Sigmoid colon (tissue), 4 donors: ENCODE results near the gene HDAC4.
A peak's percentile ranks its signal among the peaks of the same experiment; 100 is the strongest.

Experiments used
- CTCF ChIP-seq, 4 experiments: fragments of 450-650 bp in 3 of 4; fragments of 200-600 bp in 1 of 4; IDR thresholded peaks; one replicate each; pipeline ENCODE4 v1.5.1; 2016 to 2019; ENCODE audit warnings: antibody characterized with exemption in 4 of 4, mild to moderate bottlenecking in 3 of 4, moderate library complexity in 2 of 4
- POLR2A ChIP-seq, 2 donors: fragments of 450-650 bp; IDR thresholded peaks; one replicate each; pipeline ENCODE4 v1.6.1; 2016; ENCODE audit warnings: antibody characterized with exemption in 2 of 2, mild to moderate bottlenecking in 2 of 2, moderate library complexity in 2 of 2
- POLR2AphosphoS5 ChIP-seq, 4 donors: sonication (generic); formaldehyde crosslinking; IDR thresholded peaks; one replicate each; pipeline ENCODE4 v1.6.1; 2017; ENCODE audit warnings: antibody characterized with exemption in 4 of 4

GRCh38 chr2:239368906-239369552 lies 31.8 kb downstream of the HDAC4 start:
- TF ChIP-seq CTCF (IDR thresholded peaks at IDR 0.05) (no peak), POLR2A (IDR thresholded peaks at IDR 0.05) (no peak), POLR2AphosphoS5 (IDR thresholded peaks at IDR 0.05) (peak in 2 of 4 donors; percentile 35 to 37)
